Activated CD4-positive, alpha-beta T cell treated with anti-CD3 and anti-CD28 coated beads for 48 hours (primary cell): ENCODE results near the gene GSTA4.
"Not testable (repeated sequence)": the region's sequence is repeated elsewhere in the genome, so short reads cannot be mapped to it uniquely, and the experiment has no call there.

ENCODE experiments used
- DNase-seq: peaks from one replicate; pipeline ENCODE4 v3.0.0-alpha.2; 2020

The GSTA4 gene

DNA sequence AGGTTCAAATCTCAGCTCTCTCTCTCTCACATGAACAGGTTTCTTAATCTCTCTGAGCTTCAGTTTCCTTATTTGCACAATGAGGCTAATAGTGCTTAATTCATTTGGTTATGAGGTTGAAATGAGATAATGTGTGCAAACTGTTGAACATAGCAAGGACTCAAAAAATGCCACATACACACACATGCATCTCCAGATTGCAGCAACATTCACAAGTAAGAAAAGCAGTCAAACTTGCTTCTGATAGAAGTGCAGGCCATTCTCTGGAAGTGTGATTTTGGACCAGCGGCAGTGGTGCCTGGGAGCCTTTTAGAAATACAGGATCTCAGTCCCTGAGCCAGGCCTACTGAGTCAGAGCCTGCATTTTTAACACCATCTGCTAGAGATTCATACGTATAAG is 25.7 kb downstream of the GSTA4 start:
- DNase-seq = no peak

DNA sequence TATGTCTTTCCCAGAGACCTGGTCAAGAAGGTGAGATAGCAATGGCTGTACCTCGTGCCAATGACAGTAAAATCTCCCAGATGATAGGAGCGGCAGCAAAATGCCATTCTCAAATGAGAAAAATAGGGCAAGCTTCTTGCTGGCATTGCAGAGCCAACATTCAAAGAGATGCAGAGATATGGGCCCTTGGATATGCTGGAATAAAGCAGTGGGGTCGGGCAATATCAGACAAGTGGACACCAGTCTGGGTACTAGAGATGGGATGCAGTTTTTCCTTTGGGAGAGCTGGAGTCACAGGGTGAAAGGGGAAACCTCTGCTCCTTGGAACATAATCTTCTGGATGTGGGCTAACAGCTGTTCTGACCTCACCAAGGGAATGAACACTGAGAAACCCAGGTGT is 29.0 kb downstream of the GSTA4 start:
- no peak for DNase-seq

DNA sequence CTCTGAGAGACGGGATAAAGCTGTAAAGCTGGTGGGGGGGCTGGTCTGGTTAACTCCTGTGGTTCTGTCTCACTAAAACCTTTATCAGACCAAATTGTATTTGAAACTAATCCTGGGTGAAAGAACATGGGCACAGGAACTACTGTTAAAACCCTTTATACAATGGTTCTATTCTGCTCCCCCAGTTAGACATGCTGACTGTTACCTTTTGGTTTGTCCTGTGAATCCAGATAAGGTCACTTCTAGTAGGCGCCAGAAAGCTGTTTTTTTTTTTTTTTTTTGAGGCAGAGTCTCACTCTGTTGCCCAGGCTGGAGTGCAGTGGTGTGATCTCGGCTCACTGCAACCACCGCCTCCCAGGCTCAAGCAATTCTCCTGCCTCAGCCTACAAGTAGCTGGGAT is 29.7 kb downstream of the GSTA4 start:
- DNase-seq = no peak

DNA sequence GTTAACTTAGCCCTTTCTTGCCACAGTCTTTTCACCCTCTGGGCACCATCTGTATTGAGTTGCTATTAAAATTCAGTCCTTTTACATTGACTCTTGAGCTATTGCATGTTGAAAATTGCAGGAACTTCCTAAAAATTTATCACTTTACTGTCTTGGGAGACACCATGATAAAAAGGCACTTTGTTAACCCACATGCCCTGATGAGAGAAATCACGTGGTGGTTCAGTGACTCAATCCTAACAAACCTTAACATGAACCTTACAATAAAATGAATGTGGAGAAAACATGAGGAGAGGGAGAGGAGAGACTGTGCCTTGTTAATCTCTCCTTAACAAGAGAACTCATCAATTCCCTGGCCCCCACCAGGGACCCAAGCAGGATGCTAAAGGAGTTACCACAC is 30.8 kb downstream of the GSTA4 start:
- no peak for DNase-seq

DNA sequence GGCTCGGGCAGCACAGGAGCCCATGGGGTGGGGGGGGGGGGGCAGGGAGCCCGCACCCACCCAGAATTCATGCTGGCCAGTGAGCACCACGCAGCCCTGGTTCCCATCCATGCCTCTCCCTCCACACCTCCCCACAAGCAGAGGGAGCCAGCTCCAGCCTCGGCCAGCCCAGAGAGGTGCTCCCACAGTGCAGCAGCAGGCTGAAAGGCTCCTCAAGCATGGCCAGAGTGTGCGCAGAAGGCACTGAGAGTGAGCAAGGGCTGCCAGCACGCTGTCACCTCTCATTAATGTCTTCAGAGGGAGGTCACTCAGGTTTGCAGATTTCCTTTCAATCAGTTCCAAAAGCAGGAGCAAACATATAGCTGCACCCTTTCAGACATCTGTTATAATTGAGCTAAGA is 32.4 kb downstream of the GSTA4 start:
- DNase-seq = no peak

DNA sequence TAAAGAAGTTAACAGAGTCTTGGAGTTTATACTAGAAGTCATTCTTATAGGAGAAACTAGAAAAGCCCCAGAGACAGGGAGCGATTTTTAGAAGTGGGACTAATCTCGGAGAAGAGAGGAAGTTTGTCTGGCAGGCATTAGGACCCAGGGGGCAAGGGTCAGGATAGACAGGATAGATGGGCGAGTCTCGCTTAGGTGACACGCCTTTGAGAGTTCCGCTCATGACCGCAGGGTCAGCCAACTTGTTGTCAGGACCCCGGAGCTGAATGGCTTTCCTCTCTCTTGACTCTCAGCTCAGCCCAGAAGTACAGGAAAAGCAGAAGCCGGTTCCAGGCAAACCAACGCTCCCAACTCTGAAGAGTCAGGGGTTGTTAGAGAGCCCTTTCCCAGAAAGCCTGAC is 34.1 kb downstream of the GSTA4 start:
- not testable (repeated sequence) for DNase-seq

DNA sequence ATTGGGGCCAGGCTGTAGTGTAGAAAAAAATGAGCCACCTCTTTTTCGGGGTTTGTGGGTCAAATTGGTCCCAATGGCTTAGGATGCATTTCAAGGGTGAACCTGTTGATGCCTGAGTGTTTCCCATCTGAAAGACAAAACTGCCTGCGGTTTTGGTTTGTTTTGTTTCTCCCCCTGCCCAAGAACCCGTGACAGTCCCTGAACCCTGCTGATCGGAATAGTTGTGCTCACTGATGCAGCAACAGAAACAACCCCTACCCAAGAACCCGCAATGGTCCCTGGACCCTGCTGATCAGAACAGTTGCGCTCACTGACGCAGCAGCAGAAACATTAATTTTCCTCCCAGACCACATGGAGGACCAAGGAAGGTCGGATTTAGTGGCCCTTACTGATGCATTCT is 34.9 kb downstream of the GSTA4 start:
- DNase-seq = not testable (repeated sequence)

DNA sequence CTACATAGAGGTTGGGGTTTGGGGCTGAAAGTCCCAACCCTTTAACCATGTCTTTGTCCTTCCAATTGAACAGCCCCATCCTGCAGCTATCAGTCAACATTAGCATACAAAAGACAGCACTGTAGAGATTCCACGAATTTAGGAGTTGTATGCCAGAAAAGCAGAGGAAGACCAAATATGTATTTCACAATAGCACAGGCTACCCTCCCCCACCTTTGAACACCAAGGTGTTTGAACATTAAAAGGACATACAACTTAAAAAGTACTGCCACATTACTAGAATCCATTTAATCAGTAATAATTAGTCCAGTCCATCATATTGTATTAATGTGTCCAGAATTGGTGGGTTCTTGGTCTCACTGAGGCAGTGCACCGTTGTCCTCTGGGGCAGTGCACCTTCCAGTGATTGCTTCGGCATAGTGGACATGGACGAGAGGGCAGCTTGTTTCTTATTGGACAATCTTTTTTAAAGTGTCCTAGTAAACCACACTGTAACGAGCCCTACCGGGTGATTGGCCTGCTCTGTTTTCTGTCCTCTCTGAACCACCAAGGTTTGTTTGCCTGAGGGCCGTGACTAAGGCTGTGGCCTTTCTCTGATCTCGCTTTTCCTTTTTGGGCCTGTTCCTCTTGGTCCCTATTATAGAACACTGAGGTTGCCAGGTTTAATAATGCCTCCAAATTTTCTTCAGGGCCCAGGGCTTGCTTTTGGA is 36.4 kb downstream of the GSTA4 start:
- no peak for DNase-seq

DNA sequence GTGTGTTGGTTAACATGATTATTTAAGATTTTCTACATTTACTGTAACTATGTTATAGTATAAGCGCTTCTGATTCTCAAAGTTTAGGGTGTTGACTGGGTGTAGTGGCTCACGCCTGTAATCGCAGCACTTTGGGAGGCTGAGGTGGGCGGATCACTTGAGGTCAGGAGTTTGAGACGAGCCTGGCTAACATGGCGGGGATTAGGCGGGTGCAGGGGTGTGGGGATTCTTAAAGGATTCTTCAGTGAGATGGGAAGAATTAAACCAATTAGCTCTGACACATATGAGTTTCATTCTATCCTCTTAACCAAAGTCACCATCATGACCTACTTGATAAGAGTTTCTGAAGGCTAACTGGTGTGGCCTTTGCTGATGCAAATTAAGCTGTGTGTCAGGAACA is 39.2 kb downstream of the GSTA4 start:
- no peak for DNase-seq

DNA sequence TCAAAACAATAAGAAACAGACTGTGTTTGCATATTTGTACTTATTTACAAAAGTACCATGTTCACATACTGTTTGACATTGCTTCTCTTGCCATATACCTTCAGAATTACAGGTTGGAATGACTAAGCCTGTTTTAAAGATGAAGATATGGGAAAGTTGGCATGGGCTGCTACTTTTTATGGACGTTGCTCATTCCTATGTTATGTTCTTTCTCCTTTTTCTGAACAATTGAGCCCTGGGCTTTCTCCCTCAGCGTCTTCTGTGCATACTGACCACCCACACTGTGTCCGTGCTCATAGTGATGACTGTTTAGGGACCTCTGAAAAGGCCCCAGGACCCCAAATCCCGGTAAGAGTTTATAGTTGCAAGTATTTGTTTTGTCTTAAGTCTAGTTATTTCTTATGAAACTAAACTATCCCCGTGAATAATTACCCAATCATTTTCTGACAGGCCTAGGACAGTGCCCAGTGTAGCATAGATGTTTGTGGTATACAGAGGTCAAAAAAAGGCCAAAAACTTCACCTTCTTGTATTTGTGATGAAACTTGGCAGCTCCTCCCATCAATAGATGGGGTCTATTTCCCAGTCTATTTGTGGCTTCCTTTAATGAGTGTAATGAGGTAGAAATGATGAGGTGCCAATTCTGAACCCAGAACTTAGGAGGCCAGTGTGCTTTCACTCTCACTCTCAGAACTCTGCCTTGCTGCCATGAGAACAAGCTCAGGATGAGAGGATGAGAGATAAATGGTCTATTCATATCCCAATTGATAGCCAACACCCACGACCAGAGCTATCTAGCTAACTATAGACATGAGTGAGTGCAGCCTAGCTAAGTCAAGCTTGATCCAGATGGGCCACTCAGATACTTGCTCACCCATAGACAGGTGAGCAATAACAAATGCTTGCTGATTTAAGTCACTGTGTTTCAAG is 40.9 kb downstream of the GSTA4 start:
- DNase-seq = no peak

DNA sequence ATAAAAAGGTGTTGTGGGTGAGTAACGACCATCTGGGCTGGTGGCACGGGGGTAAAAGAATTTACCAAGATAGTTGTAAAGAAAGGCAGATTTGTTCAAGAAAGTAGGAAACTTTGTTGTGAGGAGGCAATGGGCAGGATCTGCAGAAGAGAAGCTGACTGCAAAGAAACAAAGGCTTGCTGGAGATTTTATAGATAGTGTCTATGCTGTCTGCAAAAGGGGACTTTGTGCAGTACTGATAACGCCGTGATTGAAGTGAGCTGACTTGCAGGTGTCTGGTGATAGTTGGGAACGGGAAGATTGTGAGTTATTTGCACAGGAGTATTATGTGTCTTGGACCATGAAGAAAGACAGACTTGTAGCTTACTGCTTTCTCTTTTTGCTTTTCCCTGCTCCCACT is 48.8 kb downstream of the GSTA4 start:
- no peak for DNase-seq

DNA sequence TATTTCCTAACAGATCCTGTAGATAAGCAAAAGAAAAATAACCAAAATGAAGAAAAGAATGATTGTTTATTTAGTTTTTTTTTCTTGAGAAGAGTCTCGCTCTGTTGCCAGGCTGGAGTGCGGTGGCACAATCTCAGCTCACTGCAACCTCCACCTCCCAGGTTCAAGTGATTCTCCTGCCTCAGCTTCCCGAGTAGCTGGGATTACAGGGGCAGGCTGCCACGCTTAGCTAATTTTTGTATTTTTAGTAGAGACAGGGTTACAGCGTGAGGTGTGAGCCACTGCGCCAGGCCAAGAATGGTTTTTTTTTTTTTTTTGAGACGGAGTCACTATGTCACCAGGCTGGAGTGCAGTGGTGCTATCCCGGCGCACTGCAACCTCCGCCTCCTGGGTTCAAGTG is 52.3 kb downstream of the GSTA4 start:
- DNase-seq = not testable (repeated sequence)

DNA sequence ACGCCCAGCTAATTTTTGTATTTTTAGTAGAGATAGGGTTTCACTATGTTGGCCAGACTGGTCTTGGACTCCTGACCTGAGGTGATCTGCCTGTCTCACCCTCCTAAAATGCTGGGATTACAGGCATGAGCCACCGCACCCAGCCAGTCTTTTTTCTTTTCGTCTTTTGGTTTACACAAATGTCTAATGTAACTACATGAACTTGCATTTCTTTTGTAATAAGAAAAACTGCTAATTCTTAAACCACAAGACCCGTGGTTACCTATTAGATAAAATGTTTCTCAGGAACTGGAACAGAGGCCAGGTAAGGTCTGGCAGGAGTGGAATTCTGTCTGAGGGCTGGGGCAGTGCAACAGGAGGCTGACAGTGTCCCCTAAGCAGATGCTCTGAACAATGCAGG is 52.9 kb downstream of the GSTA4 start:
- no peak for DNase-seq

DNA sequence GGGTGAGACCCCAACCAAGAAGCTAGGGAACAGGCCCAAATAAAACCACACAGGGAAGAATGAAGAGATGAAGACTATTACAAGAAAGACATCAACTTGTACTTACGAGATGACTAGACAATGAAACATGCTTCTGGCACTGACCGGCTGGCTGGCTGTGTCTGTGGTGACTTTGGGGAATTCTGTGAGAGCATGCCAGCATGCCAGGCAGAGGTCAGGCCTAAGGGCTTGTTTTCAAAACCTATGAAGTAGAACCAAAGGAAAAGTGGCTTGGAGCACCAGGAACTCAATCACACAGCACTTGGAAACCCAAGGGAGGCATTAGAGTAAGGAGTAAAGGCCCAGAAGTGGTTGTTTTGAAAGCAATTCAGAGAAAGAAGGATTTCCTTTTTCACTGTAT is 57.2 kb downstream of the GSTA4 start:
- no peak for DNase-seq

DNA sequence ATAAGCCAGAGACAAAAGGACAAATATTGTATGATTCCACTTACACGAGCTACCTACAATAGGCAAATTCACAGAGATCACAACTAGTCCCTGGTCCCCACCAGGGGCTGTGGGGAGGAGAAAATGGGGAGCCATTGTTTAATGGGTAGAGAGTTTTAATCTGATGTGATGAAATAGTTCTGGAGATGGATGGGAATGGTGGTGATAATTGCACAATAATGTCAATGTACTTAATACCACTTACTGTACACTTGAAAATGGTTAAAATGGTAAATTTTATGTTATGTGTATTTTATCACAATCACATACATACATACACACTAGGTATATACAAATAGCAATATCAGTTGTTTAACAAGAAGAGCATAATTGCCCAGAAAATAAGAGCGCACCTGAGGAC is 61.3 kb downstream of the GSTA4 start:
- no peak for DNase-seq

DNA sequence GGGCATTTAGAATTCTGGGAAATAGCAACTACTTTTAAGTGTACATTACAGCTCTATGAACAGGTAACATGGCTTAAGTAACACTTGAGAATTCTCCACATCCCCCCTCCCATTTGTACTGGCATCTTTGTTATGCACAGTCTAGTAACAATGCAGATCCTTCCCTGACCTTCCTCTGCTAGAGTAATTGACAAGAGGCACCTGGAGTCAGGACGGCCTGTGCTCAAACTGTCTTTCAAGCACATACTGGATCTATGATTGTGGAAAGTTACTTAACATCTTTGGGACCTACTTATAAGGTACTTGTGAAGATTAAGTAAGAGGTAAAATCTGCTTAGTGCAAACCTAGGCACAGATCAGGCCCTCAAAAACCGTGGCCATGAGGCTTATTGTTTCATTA is 63.7 kb downstream of the GSTA4 start:
- DNase-seq = no peak

DNA sequence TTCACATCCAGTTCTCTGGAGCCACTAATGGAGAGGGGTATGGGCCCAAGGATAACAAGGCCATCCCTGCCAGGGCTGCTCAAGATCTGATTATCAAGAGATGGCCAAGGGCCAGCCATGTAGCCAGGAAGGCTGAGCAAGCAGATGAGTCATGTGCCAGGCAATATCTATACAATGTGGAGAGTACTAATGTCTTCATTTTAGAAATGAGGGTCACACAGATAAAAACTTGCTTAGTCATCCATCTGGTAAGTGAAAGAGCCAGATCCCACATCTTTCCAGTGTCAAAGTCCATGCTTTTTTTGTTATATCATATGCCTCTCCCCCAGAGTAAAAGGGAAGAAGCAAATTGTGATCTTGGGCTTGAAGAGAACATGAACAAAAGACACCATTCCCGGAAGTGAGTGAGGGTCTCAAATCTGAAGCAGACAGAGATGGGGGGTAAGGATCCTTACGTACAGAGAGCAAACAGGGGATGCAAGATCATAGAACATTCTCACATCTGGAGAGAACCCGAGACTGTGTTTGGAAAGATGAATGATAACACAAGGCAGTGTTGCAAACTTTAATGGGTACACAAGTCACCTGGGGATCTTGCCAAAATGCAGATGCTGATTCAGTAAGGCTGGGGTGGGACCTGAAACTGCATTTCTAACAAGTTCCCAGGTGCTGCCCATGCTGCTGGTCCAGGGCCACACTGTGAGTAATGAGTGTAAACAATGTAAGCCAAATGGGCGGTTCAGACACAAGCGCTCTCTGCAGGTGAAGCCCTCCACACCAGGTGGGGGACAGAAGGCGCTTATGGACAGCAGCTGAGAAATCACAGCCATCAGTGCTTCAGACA is 65.5 kb downstream of the GSTA4 start:
- DNase-seq = no peak
